ENCODE data around the gene RNF167. TPM values are rescaled to one million over a fixed set of nuclear protein-coding genes. Genes with fewer than 3 reads are reported as not detected.

Gene RNF167
- total RNA-seq, 6 donors from 2014 or later, result 41.9 to 130 (median 72.9) TPM

- H3K9me3 ChIP-seq, result no peaks in the 10 kb centered on the region
- WGBS, 2 donors, result 95 to 97% methylated on average over 16 of the region's 16 CpGs
- H3K4me3 ChIP-seq, result no peak overlapping the region
- H3K27ac ChIP-seq, result no peak overlapping the region
- no peak for ATAC-seq (ENCODE audit: low FRiP score in 2 of 2)
- no peaks in the 10 kb centered on the region for H3K27me3 ChIP-seq
- peaks cover 11 to 34% (median 24%) of the 10 kb centered on the region in 4 donors for H3K36me3 ChIP-seq
- TF ChIP-seq POLR2AphosphoS5 (IDR thresholded peaks at IDR 0.05), result no peak
- H3K4me1 ChIP-seq, result peaks cover 34 to 52% (median 39%) of the 10 kb centered on the region in 4 donors
- DNase-seq, result no peak
Measured at GRCh38 chr17:4937553-4937952, 2.5 kb upstream of the RNF167 start.

GRCh38 chr17:4938069-4938491, 2.0 kb upstream of the RNF167 start:
- no peak for TF ChIP-seq POLR2AphosphoS5 (IDR thresholded peaks at IDR 0.05)
- no peak for TF ChIP-seq EP300 (IDR thresholded peaks at IDR 0.05)
- no peak for TF ChIP-seq POLR2A (IDR thresholded peaks at IDR 0.05)
- TF ChIP-seq CTCF (IDR thresholded peaks at IDR 0.05), result no peak
- no peak overlapping the region for H3K4me3 ChIP-seq
- WGBS, 2 donors, result 95 to 97% methylated on average over 11 of the region's 11 CpGs
- peaks cover 13 to 39% (median 29%) of the 10 kb centered on the region in 4 donors for H3K36me3 ChIP-seq
- H3K27ac ChIP-seq, result peak overlapping the region in 1 of 4 donors; percentile 99
- no peak for DNase-seq
- H3K9me3 ChIP-seq, result no peaks in the 10 kb centered on the region
- H3K4me1 ChIP-seq, result peaks cover 34 to 57% (median 43%) of the 10 kb centered on the region in 4 donors
- H3K27me3 ChIP-seq, result no peaks in the 10 kb centered on the region
- ATAC-seq (ENCODE audit: low FRiP score in 2 of 2), result no peak

GRCh38 chr17:4938688-4939545, 1.2 kb upstream of the RNF167 start:
- Histone ChIP-seq H3K9me3 (no peaks in the 10 kb centered on the region), H3K27me3 (no peaks in the 10 kb centered on the region), H3K4me1 (peaks cover 40 to 61% (median 47%) of the 10 kb centered on the region in 4 donors), H3K36me3 (peaks cover 16 to 48% (median 37%) of the 10 kb centered on the region in 4 donors), H3K27ac (peak overlapping the region; percentile 84 to 99 (median 94)), H3K4me3 (peak overlapping the region; percentile 48 to 72 (median 67))
- TF ChIP-seq EP300 (IDR thresholded peaks at IDR 0.05) (no peak), CTCF (IDR thresholded peaks at IDR 0.05) (no peak), POLR2AphosphoS5 (IDR thresholded peaks at IDR 0.05) (no peak), POLR2A (IDR thresholded peaks at IDR 0.05) (no peak)
- DNase-seq, result no peak
- WGBS, 2 donors, result 61 to 68% methylated on average over 15 to 17 of the region's 19 CpGs
- no peak for ATAC-seq (ENCODE audit: low FRiP score in 2 of 2)

- no peak for TF ChIP-seq POLR2AphosphoS5 (IDR thresholded peaks at IDR 0.05)
- no peak for TF ChIP-seq POLR2A (IDR thresholded peaks at IDR 0.05)
- no peak for TF ChIP-seq EP300 (IDR thresholded peaks at IDR 0.05)
- no peak for TF ChIP-seq CTCF (IDR thresholded peaks at IDR 0.05)
- 3 to 6% methylated on average over 6 to 14 of the region's 16 CpGs for WGBS, 2 donors
- Histone ChIP-seq H3K27me3 (no peaks in the 10 kb centered on the region), H3K4me3 (peak overlapping the region; percentile 48 to 72 (median 67)), H3K4me1 (peaks cover 37 to 61% (median 48%) of the 10 kb centered on the region in 4 donors), H3K9me3 (no peaks in the 10 kb centered on the region), H3K27ac (peak overlapping the region; percentile 84 to 99 (median 94)), H3K36me3 (peaks cover 16 to 53% (median 42%) of the 10 kb centered on the region in 4 donors)
- DNase-seq (peak in 1 of 2 donors; percentile 35), ATAC-seq (ENCODE audit: low FRiP score in 2 of 2) (no peak)
Measured at GRCh38 chr17:4939546-4939795, 597 bp upstream of the RNF167 start.

- peaks cover 50 to 71% (median 61%) of the 10 kb centered on the region in 4 donors for H3K4me1 ChIP-seq
- peak in 1 of 6 experiments; percentile 2 for TF ChIP-seq CTCF (IDR thresholded peaks at IDR 0.05)
- TF ChIP-seq EP300 (IDR thresholded peaks at IDR 0.05), result no peak
- peak in 1 of 2 donors; percentile 8 for TF ChIP-seq POLR2AphosphoS5 (IDR thresholded peaks at IDR 0.05)
- ATAC-seq (ENCODE audit: low FRiP score in 2 of 2), result peak; percentile 78
- H3K4me3 ChIP-seq, result peak overlapping the region; percentile 63 to 85 (median 72)
- no peaks in the 10 kb centered on the region for H3K27me3 ChIP-seq
- DNase-seq, result peak; percentile 78 to 79
- peak overlapping the region; percentile 84 to 99 (median 94) for H3K27ac ChIP-seq
- WGBS, 2 donors, result 1 to 2% methylated on average over 29 of the region's 29 CpGs
- peaks cover 18 to 66% (median 51%) of the 10 kb centered on the region in 4 donors for H3K36me3 ChIP-seq
- no peaks in the 10 kb centered on the region for H3K9me3 ChIP-seq
Measured at GRCh38 chr17:4940555-4941318, 669 bp downstream of the RNF167 start.

Measured in upper lobe of left lung (tissue), 6 donors.